Measurements from ENCODE around the gene SLC18A2.

SLC18A2 gene

DNA sequence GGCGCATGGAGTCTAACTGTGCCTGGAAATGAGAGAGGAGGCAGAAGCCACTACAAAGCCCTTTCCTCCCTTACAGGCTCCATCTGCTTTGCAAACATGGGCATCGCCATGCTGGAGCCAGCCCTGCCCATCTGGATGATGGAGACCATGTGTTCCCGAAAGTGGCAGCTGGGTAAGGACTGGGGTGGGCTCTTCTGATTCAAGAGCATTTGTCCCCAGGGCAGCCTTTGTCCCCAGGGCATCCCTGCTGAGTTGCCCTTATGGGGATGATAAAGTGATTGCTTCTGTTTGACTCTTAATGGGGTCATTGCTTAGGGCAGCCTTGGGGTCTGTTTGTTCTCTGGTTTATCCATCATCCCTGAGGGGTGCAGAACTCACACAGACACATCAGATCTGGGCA lies 16.8 kb downstream of the SLC18A2 start:
- Histone ChIP-seq H3F3A (ENCODE audit: insufficient read depth, low read length) (no peaks in the 10 kb centered on the region), H3K4me2 (ENCODE audit: low read length) (no peak overlapping the region), H3K79me2 (ENCODE audit: insufficient read depth, low read length) (no peaks in the 10 kb centered on the region), H3K27ac (ENCODE audit: low read depth, low read length, poor library complexity, severe bottlenecking) (no peak overlapping the region), H3K9ac (ENCODE audit: low read length) (no peak overlapping the region), H2AFZ (ENCODE audit: low read length) (no peak overlapping the region), H3K9me3 (ENCODE audit: low read length) (no peaks in the 10 kb centered on the region), H3K4me3 (ENCODE audit: low read depth, low read length, poor library complexity, severe bottlenecking) (no peak overlapping the region), H3K4me1 (ENCODE audit: insufficient read depth, low read length, severe bottlenecking) (no peaks in the 10 kb centered on the region), H3K27me3 (ENCODE audit: insufficient read depth, low read length) (0 out of 2 replicates have a peak, but pooled peaks cover 5% of the 10 kb centered on the region), H4K20me1 (ENCODE audit: insufficient read depth, low read length) (no peaks in the 10 kb centered on the region), H3K36me3 (ENCODE audit: insufficient read depth, low read length) (no peaks in the 10 kb centered on the region), H3K9me2 (ENCODE audit: low read depth, low read length) (no peaks in the 10 kb centered on the region)
- TF ChIP-seq, protein P1, sequence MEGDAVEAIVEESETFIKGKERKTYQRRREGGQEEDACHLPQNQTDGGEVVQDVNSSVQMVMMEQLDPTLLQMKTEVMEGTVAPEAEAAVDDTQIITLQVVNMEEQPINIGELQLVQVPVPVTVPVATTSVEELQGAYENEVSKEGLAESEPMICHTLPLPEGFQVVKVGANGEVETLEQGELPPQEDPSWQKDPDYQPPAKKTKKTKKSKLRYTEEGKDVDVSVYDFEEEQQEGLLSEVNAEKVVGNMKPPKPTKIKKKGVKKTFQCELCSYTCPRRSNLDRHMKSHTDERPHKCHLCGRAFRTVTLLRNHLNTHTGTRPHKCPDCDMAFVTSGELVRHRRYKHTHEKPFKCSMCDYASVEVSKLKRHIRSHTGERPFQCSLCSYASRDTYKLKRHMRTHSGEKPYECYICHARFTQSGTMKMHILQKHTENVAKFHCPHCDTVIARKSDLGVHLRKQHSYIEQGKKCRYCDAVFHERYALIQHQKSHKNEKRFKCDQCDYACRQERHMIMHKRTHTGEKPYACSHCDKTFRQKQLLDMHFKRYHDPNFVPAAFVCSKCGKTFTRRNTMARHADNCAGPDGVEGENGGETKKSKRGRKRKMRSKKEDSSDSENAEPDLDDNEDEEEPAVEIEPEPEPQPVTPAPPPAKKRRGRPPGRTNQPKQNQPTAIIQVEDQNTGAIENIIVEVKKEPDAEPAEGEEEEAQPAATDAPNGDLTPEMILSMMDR (IDR thresholded peaks at IDR 0.05; ENCODE audit: low read length): no peak
- TF ChIP-seq EZH2 (IDR thresholded peaks at IDR 0.05; ENCODE audit: borderline replicate concordance, low read length): no peak

DNA sequence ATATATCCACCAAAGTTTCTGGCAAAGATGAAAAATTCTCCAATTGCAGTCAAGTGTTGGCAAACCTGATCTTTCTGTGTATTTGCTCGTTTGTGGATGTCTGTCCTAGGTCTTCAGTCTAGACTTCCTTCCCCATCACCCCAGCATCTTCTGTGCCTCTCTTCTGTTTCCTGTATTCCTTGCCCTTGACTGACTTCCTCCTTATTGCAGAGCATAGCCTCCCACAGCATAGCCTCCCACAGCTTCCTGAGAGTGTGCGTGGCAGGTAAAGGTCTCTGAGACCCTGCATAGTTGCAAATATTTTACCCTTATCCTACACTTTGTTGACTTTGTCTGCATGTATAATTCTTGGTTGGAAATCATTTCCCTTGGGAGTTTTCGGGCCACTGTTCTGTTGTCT lies 18.4 kb downstream of the SLC18A2 start:
- no peak for TF ChIP-seq EZH2 (IDR thresholded peaks at IDR 0.05; ENCODE audit: borderline replicate concordance, low read length)
- TF ChIP-seq, protein P1 (IDR thresholded peaks at IDR 0.05; ENCODE audit: low read length): no peak
- Histone ChIP-seq H4K20me1 (ENCODE audit: insufficient read depth, low read length) (no peaks in the 10 kb centered on the region), H3K27ac (ENCODE audit: low read depth, low read length, poor library complexity, severe bottlenecking) (no peak overlapping the region), H3K79me2 (ENCODE audit: insufficient read depth, low read length) (no peaks in the 10 kb centered on the region), H3K4me1 (ENCODE audit: insufficient read depth, low read length, severe bottlenecking) (no peaks in the 10 kb centered on the region), H3K27me3 (ENCODE audit: insufficient read depth, low read length) (0 out of 2 replicates have a peak, but pooled peaks cover 5% of the 10 kb centered on the region), H3K4me2 (ENCODE audit: low read length) (no peak overlapping the region), H3K4me3 (ENCODE audit: low read depth, low read length, poor library complexity, severe bottlenecking) (no peak overlapping the region), H3K36me3 (ENCODE audit: insufficient read depth, low read length) (no peaks in the 10 kb centered on the region), H3K9ac (ENCODE audit: low read length) (no peak overlapping the region), H3K9me3 (ENCODE audit: low read length) (no peaks in the 10 kb centered on the region), H2AFZ (ENCODE audit: low read length) (no peak overlapping the region), H3K9me2 (ENCODE audit: low read depth, low read length) (no peaks in the 10 kb centered on the region), H3F3A (ENCODE audit: insufficient read depth, low read length) (no peaks in the 10 kb centered on the region)

DNA sequence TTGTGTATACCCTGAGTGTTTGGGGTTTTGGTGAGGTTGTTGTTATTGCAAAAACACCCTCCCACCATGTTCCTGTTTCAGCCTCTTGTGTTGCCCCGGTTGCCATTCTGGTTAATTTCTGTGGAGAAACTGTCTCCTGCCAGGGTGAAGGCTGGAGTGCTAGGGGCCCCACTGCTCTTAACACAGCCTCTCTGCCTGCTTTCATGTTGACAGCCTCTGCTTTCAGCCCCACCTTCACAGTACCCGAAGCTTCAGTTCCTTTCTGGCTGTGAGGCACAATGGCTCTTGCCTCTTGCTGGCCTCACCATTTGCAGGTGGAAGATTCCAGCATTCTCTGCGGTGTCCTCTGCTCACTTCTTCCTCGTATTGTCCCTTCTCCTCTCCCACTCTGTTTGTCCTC lies 19.2 kb downstream of the SLC18A2 start:
- TF ChIP-seq EZH2 (IDR thresholded peaks at IDR 0.05; ENCODE audit: borderline replicate concordance, low read length): no peak
- TF ChIP-seq, protein P1 (IDR thresholded peaks at IDR 0.05; ENCODE audit: low read length): no peak
- Histone ChIP-seq H3K4me1 (ENCODE audit: insufficient read depth, low read length, severe bottlenecking) (no peaks in the 10 kb centered on the region), H3K27ac (ENCODE audit: low read depth, low read length, poor library complexity, severe bottlenecking) (no peak overlapping the region), H3K9me3 (ENCODE audit: low read length) (no peaks in the 10 kb centered on the region), H3K27me3 (ENCODE audit: insufficient read depth, low read length) (0 out of 2 replicates have a peak, but pooled peaks cover 5% of the 10 kb centered on the region), H4K20me1 (ENCODE audit: insufficient read depth, low read length) (no peaks in the 10 kb centered on the region), H3K4me2 (ENCODE audit: low read length) (no peak overlapping the region), H3K79me2 (ENCODE audit: insufficient read depth, low read length) (no peaks in the 10 kb centered on the region), H3K9ac (ENCODE audit: low read length) (no peak overlapping the region), H2AFZ (ENCODE audit: low read length) (no peak overlapping the region), H3K36me3 (ENCODE audit: insufficient read depth, low read length) (no peaks in the 10 kb centered on the region), H3K9me2 (ENCODE audit: low read depth, low read length) (no peaks in the 10 kb centered on the region), H3F3A (ENCODE audit: insufficient read depth, low read length) (no peaks in the 10 kb centered on the region), H3K4me3 (ENCODE audit: low read depth, low read length, poor library complexity, severe bottlenecking) (no peak overlapping the region)

Measured in OCI-LY1 (cell line).